ENCODE results near the gene PGC. TPM values are rescaled to one million over a fixed set of nuclear protein-coding genes. Genes with fewer than 3 reads are reported as not detected.

The PGC gene
- not detected in 2 replicates for total RNA-seq

DNA sequence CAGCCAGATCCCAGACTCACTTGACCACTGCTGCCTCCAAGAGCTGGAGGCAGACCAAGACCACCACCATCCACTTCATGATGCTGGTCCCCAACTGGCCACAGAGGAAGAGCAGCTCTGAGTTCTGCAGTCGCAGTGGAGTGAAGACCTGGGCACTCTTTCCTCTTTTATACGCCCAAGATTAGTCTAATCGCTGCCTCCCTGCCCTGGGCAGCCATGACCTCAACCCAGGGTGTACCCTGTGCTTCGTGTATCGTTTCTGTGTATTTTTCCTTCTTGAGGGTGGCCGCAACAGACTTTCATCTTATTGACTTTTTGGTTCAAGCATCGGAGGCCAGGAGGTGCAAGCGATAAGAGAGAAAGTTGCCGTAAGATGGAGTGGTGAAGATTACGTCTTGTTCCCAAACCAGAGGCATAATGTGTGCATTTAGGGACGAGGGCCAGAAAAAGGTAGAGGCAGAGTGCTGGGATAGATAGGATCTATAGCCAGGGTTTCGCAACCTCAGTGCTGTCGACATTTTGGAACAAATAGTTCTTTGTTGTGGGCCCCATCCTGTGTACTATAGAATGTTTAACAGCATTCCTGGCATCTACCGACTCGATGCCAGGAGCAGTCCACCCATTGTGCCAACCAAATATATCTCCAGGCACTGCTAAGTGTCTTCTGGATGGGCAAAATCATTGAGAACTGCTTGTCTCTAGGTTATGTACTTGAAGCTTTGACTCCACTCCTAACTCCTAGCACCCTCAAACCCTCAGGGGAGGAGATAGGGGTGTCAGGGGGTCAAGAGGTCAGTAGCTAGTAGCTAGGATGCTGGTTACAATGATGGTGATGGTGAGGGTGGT lies at the start of gene PGC:
TSS of gene PGC (minus strand) at position 142 of the 846 bp plus-strand sequence. CDS start at position 79, 63 bp downstream.

DNA sequence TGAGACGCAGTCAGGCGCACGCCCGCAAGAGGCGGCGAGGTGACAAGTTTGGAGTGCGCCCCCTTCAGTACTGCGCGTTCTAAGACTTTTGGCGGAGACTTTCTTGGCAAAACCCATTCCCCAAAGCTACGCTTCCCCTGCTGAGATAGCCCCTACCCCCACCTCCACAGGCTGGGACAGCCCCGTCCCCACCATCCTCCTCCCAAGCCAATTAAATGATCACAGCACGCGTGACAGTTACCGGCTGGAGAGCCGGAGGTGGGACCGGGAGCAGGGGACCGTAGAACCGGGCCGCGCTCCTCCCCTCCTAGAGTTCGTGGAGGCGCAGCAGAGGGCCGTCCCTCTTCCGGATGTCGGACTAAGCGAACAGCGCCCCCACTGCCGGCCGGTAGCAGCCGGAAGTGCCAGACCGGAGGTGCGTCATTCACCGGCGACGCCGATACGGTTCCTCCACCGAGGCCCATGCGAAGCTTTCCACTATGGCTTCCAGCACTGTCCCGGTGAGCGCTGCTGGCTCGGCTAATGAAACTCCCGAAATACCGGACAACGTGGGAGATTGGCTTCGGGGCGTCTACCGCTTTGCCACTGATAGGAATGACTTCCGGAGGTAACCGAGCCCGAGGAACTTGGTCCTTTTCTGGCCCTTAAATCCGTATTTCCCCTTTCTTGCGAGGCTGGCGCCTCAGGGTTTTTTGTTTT lies 40.2 kb upstream of the PGC start, which contains the start of gene TOMM6:
TSS of gene TOMM6 (plus strand) at position 476 of the 699 bp plus-strand sequence. CDS start at position 480, 4 bp downstream.

DNA sequence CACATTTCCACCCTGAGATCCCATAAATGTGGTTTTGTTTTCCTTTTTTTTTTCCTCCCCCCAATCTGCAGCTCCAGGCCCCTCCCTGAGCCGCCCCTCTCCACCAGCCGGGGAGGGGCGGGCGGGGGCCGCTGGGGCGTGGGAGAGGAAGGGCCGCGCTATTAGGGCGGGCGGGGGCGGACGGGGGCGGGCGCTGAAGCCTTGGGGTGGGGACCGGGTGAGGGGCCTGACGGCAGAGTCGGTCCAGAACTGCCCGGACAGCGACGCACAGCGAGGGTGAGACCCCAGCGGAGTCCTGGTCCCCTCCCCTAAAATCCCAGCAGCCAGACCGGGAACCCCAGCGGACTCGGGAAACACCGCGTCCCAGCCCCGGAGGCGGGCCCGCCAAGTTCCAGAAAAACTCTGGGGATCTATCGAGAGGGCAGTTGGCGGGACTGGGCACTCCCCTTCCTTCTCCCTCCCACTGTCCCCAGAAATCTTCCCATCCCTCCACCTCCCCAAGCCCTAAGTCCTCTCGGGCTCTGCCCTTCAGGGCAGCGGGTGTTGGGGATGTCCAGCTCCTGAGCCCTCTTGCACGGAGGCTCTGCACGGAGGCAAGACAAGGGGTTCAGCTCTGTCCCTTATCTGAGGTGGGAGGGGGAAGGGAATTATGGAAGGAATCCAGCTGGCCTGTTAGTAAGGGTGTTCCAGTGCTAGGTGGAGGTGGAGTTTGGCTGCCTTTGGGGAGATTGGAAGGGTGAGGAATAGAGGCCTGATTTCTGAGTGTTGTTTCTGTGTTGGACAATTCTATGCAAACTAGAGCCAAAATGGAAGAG lies 33.6 kb upstream of the PGC start, which contains the start of gene PRICKLE4:
TSS of gene PRICKLE4 (plus strand) at position 232 of the 815 bp plus-strand sequence. CDS start 2,692 bp downstream, outside the sequence.

DNA sequence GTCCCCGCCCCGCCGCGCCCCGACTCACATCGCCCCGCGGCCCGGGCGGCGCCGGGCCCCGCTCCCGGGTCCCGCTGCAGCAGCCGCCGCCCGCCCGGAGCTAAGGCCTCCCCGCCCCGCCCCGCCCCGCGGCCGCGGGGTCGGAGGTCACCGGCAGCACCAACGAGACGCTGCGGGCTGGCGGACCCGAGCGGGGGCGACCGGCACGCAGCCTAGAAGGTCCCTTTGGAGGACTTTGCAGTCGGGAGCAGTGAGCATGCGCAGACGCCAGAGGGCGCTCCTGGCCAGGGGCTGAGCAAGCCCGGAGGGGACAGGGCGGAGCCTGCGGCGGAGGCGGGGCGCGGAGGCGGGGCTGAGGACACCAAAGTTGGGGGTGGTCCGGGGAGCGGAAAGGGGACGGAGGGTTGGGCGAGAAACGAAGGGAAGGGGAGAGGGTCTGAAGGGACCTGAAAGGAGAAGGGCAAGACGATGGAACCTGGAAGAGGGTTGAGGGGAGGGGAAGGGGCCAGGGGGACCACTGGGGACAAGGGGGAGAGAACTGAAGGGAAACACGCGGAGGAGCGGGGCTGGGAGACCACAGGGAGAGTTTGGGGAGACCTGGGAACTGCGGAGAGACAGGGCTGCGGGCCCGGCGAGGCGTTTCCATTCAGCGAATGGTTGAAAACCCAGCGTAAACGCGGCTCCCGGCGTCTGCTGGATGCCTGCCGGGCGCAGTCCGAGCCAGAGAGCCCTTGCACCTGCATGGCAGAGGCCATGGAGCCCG lies 32.8 kb upstream of the PGC start, which contains the start of gene FRS3:
TSS of gene FRS3 (minus strand) at position 113 of the 763 bp plus-strand sequence. CDS start 2,913 bp downstream, outside the sequence.

DNA sequence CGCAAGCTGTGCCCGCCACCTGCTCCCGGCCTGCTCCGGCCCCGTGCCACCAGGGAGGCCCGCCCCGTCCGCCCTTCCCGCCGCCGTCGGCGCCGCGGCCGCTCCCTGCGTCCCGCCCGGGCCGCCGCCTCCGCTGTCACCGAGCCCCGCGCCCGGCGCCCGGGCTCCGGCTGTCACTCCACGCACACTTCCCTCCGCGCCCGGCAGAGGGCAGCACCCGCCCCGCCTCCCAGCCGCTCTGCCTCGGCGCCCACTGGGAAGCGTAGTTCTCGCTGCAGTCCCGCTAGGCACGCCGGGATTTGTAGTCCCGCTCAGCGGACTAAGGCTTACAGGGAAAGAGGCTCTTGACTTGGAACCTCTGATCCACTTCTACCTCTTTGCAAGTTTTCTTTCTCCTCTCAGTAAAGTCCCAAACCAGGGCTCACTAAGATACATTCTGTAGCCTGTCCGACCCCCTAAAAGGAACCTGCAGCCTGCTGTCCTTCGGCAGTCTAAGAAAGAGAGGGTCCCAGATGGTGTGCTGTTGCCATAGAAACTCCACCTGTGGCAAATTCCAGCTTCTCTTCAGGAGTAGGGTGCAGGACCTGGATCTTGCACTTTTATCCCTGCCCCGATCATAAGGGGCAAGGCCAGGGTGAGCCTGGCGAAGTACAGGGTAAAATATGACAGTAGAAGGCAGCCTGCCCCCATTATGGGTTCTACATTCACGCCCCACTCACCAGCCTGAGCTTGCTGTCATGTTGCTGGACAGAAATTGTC lies 11.6 kb downstream of the PGC start, which contains the start of gene TFEB:
TSS of gene TFEB (minus strand) at position 182 of the 759 bp plus-strand sequence. CDS start 44,395 bp downstream, outside the sequence.

Other genes with a start within 250 kb of the PGC start
- 2.7 and 3.3 TPM in 2 replicates for gene FOXP4, start 201.0 kb downstream of the PGC start, total RNA-seq
- 20.8 and 42.9 TPM in 2 replicates for gene MDFI, start 108.9 kb downstream of the PGC start, total RNA-seq
- 2.3 and 3.4 TPM in 2 replicates for gene TFEB, start 11.8 kb downstream of the PGC start, total RNA-seq
- 0.63 and 1.1 TPM in 2 replicates for gene FRS3, start 32.5 kb upstream of the PGC start, total RNA-seq
- gene PRICKLE4, start 33.4 kb upstream of the PGC start, total RNA-seq = 1.3 and 2.0 TPM in 2 replicates
- gene TOMM6, start 40.3 kb upstream of the PGC start, total RNA-seq = 48.6 and 75.1 TPM in 2 replicates
- 1.7 and 2.8 TPM in 2 replicates for gene USP49, start 148.0 kb upstream of the PGC start, total RNA-seq
- 28.0 and 30.4 TPM in 2 replicates for gene MED20, start 173.7 kb upstream of the PGC start, total RNA-seq
- gene BYSL, start 174.1 kb upstream of the PGC start, total RNA-seq = 33.1 and 41.8 TPM in 2 replicates
- 40.9 and 76.5 TPM in 2 replicates for gene CCND3, start 194.4 kb upstream of the PGC start, total RNA-seq

Measured in endothelial cell of coronary artery (primary cell).